GM23248 (cell line): Measurements from ENCODE around the gene PDE4B. TPM values are rescaled to one million over a fixed set of nuclear protein-coding genes. Genes with fewer than 3 reads are reported as not detected.
A peak's percentile ranks its signal among the peaks of the same experiment; 100 is the strongest.

ENCODE experiments used
- DNase-seq: peaks from one replicate; pipeline ENCODE4 v3.0.0-alpha.2; 2015
- H2AFZ ChIP-seq: fragments of 200-600 bp; sonication (generic); 2 replicates; pipeline ENCODE4 v1.6.1; 2016; ENCODE audit warnings: antibody characterized with exemption
- H3F3A ChIP-seq: fragments of 200-600 bp; sonication (generic); 2 replicates; pipeline ENCODE4 v1.6.1; 2016; ENCODE audit warnings: mild to moderate bottlenecking, antibody characterized with exemption, mixed run types; ENCODE audit not compliant: insufficient read depth
- H3K27ac ChIP-seq: fragments of 200-600 bp; sonication (generic); 2 replicates; pipeline ENCODE4 v1.5.1; 2016; ENCODE audit warnings: mild to moderate bottlenecking
- H3K27me3 ChIP-seq: fragments of 200-600 bp; sonication (generic); replicated peaks from 2 replicates; pipeline ENCODE4 v1.6.1; 2016; ENCODE audit warnings: mild to moderate bottlenecking; ENCODE audit not compliant: insufficient read depth
- H3K36me3 ChIP-seq: fragments of 200-600 bp; sonication (generic); 2 replicates; pipeline ENCODE4 v1.6.1; 2016; ENCODE audit warnings: low read depth, mild to moderate bottlenecking
- H3K4me1 ChIP-seq: fragments of 200-600 bp; sonication (generic); 2 replicates; pipeline ENCODE4 v1.6.1; 2016; ENCODE audit warnings: mild to moderate bottlenecking; ENCODE audit not compliant: insufficient read depth
- H3K4me2 ChIP-seq: fragments of 200-600 bp; sonication (generic); one replicate; pipeline ENCODE4 v1.6.1; 2016; ENCODE audit warnings: mild to moderate bottlenecking; ENCODE audit not compliant: unreplicated experiment
- H3K4me3 ChIP-seq: fragments of 200-600 bp; sonication (generic); 2 replicates; pipeline ENCODE4 v1.5.1; 2016; ENCODE audit warnings: mild to moderate bottlenecking
- H3K79me2 ChIP-seq: fragments of 200-600 bp; sonication (generic); 2 replicates; pipeline ENCODE4 v1.6.1; 2016; ENCODE audit warnings: mild to moderate bottlenecking; ENCODE audit not compliant: insufficient read depth
- H3K9ac ChIP-seq: fragments of 200-600 bp; sonication (generic); 2 replicates; pipeline ENCODE4 v1.6.1; 2016; ENCODE audit warnings: mild to moderate bottlenecking
- H3K9me2 ChIP-seq: fragments of 200-600 bp; sonication (generic); 2 replicates; pipeline ENCODE4 v1.6.1; 2016; ENCODE audit warnings: mixed run types, mild to moderate bottlenecking, moderate library complexity; ENCODE audit not compliant: insufficient read depth
- H3K9me3 ChIP-seq: fragments of 200-600 bp; sonication (generic); one replicate; pipeline ENCODE4 v1.6.1; 2017; ENCODE audit warnings: low read depth
- H4K20me1 ChIP-seq: fragments of 200-600 bp; sonication (generic); 2 replicates; pipeline ENCODE4 v1.6.0; 2016; ENCODE audit not compliant: insufficient read depth
- EZH2 ChIP-seq: fragments of 200-600 bp; sonication (generic); IDR thresholded peaks from 2 replicates; pipeline ENCODE4 v1.6.1; 2018; ENCODE audit warnings: antibody characterized with exemption, mild to moderate bottlenecking; ENCODE audit not compliant: insufficient read depth, poor library complexity, severe bottlenecking
- EZH2phosphoT487 ChIP-seq: fragments of 200-600 bp; sonication (generic); IDR thresholded peaks from 2 replicates; pipeline ENCODE4 v1.6.1; 2018; ENCODE audit warnings: antibody characterized with exemption, moderate library complexity, mild to moderate bottlenecking, low read depth; ENCODE audit not compliant: insufficient read depth
- WGBS, 2 experiments: methylation state at CpG; one replicate each; pipeline ENCODE4 v1.1.6; 2015 to 2017; ENCODE audit warnings: low lambda C conversion rate in 2 of 2, low coverage in 1 of 2; ENCODE audit errors: missing lambda C conversion rate in 2 of 2; 5-methylcytosine and 5-hydroxymethylcytosine counted together
- in situ Hi-C: fragments of 300-500 bp; cut with MboI; formaldehyde crosslinking; loops from 2 replicates; pipeline ENCODE4 v1.15.0; 2020
- polyA plus RNA-seq: library from polyadenylated mRNA; unstranded; fragments of >200 nt; fragmentation: Nextera tagmentation; extraction: Ambion mirVana; gene quantifications from 2 replicates; pipeline ENCODE4 v1.2.1, GENCODE V29; 2016
- total RNA-seq: library from RNA; depleted of rRNA; stranded (reverse); fragments of >200 nt; shearing (Covaris generic); gene quantifications from 2 replicates; pipeline ENCODE4 v1.2.3, GENCODE V29; 2014

Gene PDE4B
- total and polyA plus RNA-seq, 2 experiments from 2014 or later = 19.9 to 36.2 TPM

GRCh38 chr1:65939191-65939590 lies 146.5 kb downstream of the PDE4B start:
- in situ Hi-C loops = loop anchor here (25.0 kb wide), 1 partner anchor 702 kb away; no protein-coding TSS in a partner anchor
- no peak overlapping the region for H3K4me3 ChIP-seq
- no peaks in the 10 kb centered on the region for H3K36me3 ChIP-seq
- no peaks in the 10 kb centered on the region for H3K9me2 ChIP-seq
- H3K27ac ChIP-seq = no peak overlapping the region
- H3K27me3 ChIP-seq = no peaks in the 10 kb centered on the region
- no peaks in the 10 kb centered on the region for H3F3A ChIP-seq
- peaks cover 5% of the 10 kb centered on the region; the same call in 1 of the 2 replicates for H3K4me1 ChIP-seq
- no peak for DNase-seq
- no peak overlapping the region for H2AFZ ChIP-seq
- TF ChIP-seq EZH2 (no peak), EZH2phosphoT487 (no peak)
- H3K79me2 ChIP-seq = no peaks in the 10 kb centered on the region
- no peak overlapping the region for H3K4me2 ChIP-seq
- no peaks in the 10 kb centered on the region for H3K9me3 ChIP-seq
- H3K9ac ChIP-seq = no peak overlapping the region
- H4K20me1 ChIP-seq = no peaks in the 10 kb centered on the region

GRCh38 chr1:65939636-65940035 lies 146.9 kb downstream of the PDE4B start:
- H3K4me2 ChIP-seq = no peak overlapping the region
- no peaks in the 10 kb centered on the region for H3K27me3 ChIP-seq
- peak; percentile 74 for DNase-seq
- no peak overlapping the region for H3K4me3 ChIP-seq
- H3K9ac ChIP-seq = no peak overlapping the region
- no peaks in the 10 kb centered on the region for H4K20me1 ChIP-seq
- TF ChIP-seq EZH2phosphoT487 (no peak), EZH2 (no peak)
- peaks cover 5% of the 10 kb centered on the region; the same call in 1 of the 2 replicates for H3K4me1 ChIP-seq
- no peaks in the 10 kb centered on the region for H3K36me3 ChIP-seq
- H3K79me2 ChIP-seq = no peaks in the 10 kb centered on the region
- H3K9me2 ChIP-seq = no peaks in the 10 kb centered on the region
- H3K9me3 ChIP-seq = no peaks in the 10 kb centered on the region
- H3F3A ChIP-seq = no peaks in the 10 kb centered on the region
- 53 to 61% methylated on average over 2 of the region's 2 CpGs for WGBS, 2 experiments
- no peak overlapping the region for H2AFZ ChIP-seq
- in situ Hi-C loops = loop anchor here (10.0 to 25.0 kb wide), 2 partner anchors 225 to 702 kb away; no protein-coding TSS in a partner anchor
- H3K27ac ChIP-seq = no peak overlapping the region

- Histone ChIP-seq H3K9me2 (no peaks in the 10 kb centered on the region), H3F3A (no peaks in the 10 kb centered on the region), H3K9ac (no peak overlapping the region), H3K4me2 (no peak overlapping the region), H4K20me1 (no peaks in the 10 kb centered on the region), H3K27me3 (no peaks in the 10 kb centered on the region), H3K79me2 (no peaks in the 10 kb centered on the region), H3K4me1 (peaks cover 5% of the 10 kb centered on the region; the same call in 1 of the 2 replicates), H3K36me3 (no peaks in the 10 kb centered on the region), H3K4me3 (no peak overlapping the region), H3K27ac (no peak overlapping the region), H3K9me3 (no peaks in the 10 kb centered on the region), H2AFZ (no peak overlapping the region)
- TF ChIP-seq EZH2 (no peak), EZH2phosphoT487 (no peak)
- DNase-seq = no peak
- in situ Hi-C loops = loop anchor here (10.0 to 25.0 kb wide), 2 partner anchors 225 to 703 kb away; no protein-coding TSS in a partner anchor
- WGBS, 2 experiments = 78 to 84% methylated on average over 4 of the region's 4 CpGs
Measured at GRCh38 chr1:65940126-65940525, 147.4 kb downstream of the PDE4B start.

- in situ Hi-C loops = loop anchor here (10.0 to 25.0 kb wide), 2 partner anchors 228 to 705 kb away; no protein-coding TSS in a partner anchor
Measured at GRCh38 chr1:65942476-65942875, 149.8 kb downstream of the PDE4B start.

More at GRCh38 chr1:65942476-65942875, 149.8 kb downstream of the PDE4B start:
- DNase-seq = no peak
- no peaks in the 10 kb centered on the region for H3K36me3 ChIP-seq
- H3K4me1 ChIP-seq = peaks cover 15% of the 10 kb centered on the region
- no peaks in the 10 kb centered on the region for H3K9me2 ChIP-seq
- no peak overlapping the region for H2AFZ ChIP-seq
- no peaks in the 10 kb centered on the region for H3K79me2 ChIP-seq
- H3K27me3 ChIP-seq = no peaks in the 10 kb centered on the region
- TF ChIP-seq EZH2phosphoT487 (no peak), EZH2 (no peak)
- no peak overlapping the region for H3K4me2 ChIP-seq
- no peak overlapping the region for H3K4me3 ChIP-seq
- H3F3A ChIP-seq = peaks cover 4% of the 10 kb centered on the region; the same call in 1 of the 2 replicates
- H4K20me1 ChIP-seq = no peaks in the 10 kb centered on the region
- no peak overlapping the region for H3K9ac ChIP-seq
- 0% methylated on average over 1 of the region's 1 CpG for WGBS, 2 experiments
- no peaks in the 10 kb centered on the region for H3K9me3 ChIP-seq
- no peak overlapping the region for H3K27ac ChIP-seq
